HUES6 (cell line): ENCODE measurements around the gene HMX1.

ENCODE experiments used
- H3K27ac ChIP-seq: 2 replicates; pipeline ENCODE4 v1.7.0; 2013; ENCODE audit warnings: low read depth, mild to moderate bottlenecking, low read length, inconsistent platforms
- H3K27me3 ChIP-seq: 2 replicates; pipeline ENCODE4 v1.6.1; 2013; ENCODE audit warnings: low read length; ENCODE audit not compliant: control insufficient read depth, insufficient read depth
- H3K36me3 ChIP-seq: 2 replicates; pipeline ENCODE4 v1.6.1; 2013; ENCODE audit warnings: low read length; ENCODE audit not compliant: control insufficient read depth, insufficient read depth
- H3K4me1 ChIP-seq: 2 replicates; pipeline ENCODE4 v1.6.1; 2013; ENCODE audit warnings: low read length; ENCODE audit not compliant: control insufficient read depth, insufficient read depth
- H3K4me3 ChIP-seq: 2 replicates; pipeline ENCODE4 v1.5.1; 2013; ENCODE audit warnings: low read depth, low read length
- H3K9ac ChIP-seq: one replicate; pipeline ENCODE4 v1.6.1; 2013; ENCODE audit warnings: mild to moderate bottlenecking, low read length
- H3K9me3 ChIP-seq: 2 replicates; pipeline ENCODE4 v1.6.1; 2013; ENCODE audit warnings: low read depth, low read length; ENCODE audit not compliant: control insufficient read depth, insufficient read depth

Gene HMX1

DNA sequence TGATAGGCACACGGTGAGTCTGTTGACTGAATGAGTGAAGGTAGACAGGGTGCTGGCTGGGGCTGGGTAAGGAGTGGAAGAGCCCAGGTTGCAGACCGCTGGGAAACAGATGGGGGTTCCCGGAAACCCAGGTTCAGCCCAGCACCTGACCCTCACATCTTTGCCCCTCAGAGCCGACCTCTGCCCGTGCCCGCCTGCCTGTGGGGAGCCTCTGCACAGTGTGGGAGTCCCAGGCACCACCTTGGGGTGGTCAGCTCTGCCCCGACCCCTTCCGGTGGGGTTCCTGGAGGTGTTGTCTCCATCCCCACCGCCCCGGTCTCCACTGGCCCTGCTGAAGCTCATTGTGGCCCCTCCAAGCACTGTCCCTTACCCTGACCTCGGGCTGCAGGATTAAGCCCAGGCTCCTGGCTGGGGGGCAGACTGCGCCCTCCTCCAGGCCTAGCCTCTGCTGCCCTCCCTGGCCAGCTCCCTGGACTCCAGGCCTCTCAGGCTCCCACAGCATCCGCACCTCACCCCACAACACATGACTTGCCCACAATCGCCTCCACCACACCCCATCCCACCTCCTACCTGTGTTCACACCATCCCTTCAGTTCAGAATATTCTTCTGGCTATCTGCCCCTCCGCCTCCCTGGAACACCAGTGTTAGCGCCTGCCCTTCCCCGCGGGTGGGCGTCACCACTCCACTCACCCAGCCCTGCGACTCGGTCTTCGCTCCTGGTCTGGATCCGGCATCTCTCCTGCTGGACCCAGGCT lies 21.4 kb downstream of the HMX1 start:
- Histone ChIP-seq H3K9ac (no peak overlapping the region), H3K4me1 (peaks cover 12% of the 10 kb centered on the region), H3K27ac (no peak overlapping the region), H3K4me3 (no peak overlapping the region), H3K9me3 (no peaks in the 10 kb centered on the region), H3K27me3 (peaks cover 54% of the 10 kb centered on the region), H3K36me3 (no peaks in the 10 kb centered on the region)

DNA sequence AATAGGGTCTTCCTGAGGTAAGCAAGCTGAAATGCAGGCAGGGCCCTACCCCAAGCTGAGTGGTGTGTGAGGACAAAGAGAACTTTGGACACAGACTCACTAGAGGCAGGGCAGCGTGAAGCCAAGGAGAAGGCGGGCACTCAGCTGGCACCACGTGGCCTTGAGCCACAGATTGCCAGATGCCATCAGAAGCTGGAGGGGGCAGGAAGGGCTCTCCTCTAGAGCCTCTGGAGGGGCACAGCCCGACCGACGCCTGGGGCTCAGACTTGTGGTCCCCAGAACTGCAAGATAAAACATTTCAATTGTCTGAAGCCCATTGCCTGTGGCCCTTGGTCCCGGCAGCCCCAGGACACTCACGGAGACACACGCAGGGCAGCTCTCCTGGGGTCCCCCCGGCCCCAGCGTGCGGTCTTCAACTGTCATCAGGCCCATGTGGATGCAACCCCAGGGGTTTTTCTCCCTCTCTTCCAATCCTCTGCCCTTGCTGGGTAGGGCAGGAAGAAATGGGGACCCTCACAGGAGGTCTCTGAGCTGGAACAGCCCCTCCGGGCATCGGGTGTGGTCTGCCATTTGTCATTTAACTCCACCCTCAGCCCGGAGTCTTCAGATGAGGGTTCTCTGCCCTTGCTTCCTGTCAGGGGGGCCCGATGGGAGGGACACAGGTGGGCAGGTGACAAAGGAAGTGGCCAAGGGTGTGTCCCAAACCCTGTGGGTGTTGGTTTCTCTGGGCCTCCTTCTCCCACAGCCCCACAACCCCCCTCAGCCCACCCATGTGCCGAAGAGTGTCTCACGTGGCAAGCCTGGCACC lies 22.2 kb downstream of the HMX1 start:
- Histone ChIP-seq H3K9ac (no peak overlapping the region), H3K4me3 (no peak overlapping the region), H3K27ac (no peak overlapping the region), H3K27me3 (peaks cover 46% of the 10 kb centered on the region), H3K9me3 (no peaks in the 10 kb centered on the region), H3K36me3 (no peaks in the 10 kb centered on the region), H3K4me1 (peaks cover 4% of the 10 kb centered on the region)

DNA sequence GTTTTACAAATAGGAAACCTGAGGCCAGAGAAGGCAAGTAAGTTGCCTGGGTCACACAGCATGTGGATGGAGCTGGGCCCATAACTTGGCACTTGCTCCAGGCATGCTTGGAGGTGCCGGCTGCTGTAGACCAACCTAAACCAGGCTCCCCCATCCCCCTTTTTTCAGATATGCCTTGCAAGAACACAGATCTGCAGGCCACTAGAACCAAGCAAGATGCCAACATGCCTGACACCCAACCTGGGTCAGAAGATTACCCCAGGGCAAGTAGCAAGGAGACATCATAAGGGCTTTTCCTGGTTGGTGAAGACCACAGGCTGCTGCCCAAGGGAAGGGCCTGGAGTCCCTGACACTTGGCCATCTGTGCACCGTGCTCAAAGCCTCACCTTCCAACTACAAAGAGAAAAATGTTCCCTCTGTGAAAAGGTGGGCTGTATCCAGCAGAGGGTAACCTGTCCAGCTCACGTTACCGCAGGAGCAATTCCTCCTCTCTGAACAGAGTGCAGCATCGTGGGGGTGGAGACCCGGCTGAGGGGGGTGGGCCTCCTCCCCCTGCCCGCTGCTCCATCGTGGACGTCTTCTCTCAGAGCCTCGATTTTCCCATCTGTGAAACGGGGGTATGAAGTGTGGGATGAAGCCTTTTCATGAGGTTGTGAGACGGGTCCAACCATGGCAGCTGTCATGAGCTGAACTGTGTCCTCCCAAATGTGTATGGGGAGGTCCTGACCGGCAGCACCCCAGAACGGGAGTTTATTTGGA lies 23.0 kb downstream of the HMX1 start:
- no peak overlapping the region for H3K27ac ChIP-seq
- H3K9me3 ChIP-seq = no peaks in the 10 kb centered on the region
- no peaks in the 10 kb centered on the region for H3K36me3 ChIP-seq
- no peak overlapping the region for H3K4me3 ChIP-seq
- H3K27me3 ChIP-seq = peaks cover 38% of the 10 kb centered on the region
- no peaks in the 10 kb centered on the region for H3K4me1 ChIP-seq
- H3K9ac ChIP-seq = no peak overlapping the region

DNA sequence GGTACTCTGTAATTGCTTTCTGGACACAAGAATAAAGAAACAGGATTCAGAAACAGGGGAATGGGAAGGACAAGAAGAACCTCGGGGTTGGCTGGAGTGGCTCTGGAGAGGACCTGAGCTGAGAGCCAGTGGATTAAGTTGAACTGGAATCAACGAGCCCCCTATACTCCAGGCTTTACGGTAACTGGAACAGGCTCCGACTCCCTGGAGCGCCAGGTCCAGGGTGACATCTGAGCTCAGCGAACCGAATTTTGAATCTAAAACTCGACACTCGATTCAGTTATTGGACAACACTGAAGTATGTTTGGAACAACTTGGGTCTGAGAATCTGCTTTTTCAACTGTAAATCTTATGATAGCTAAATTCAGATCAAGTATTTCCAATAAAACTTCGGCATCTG lies 23.9 kb downstream of the HMX1 start:
- Histone ChIP-seq H3K27ac (no peak overlapping the region), H3K4me1 (no peaks in the 10 kb centered on the region), H3K27me3 (peaks cover 34% of the 10 kb centered on the region), H3K9me3 (peaks cover 1% of the 10 kb centered on the region; the same call in 1 of the 2 replicates), H3K36me3 (no peaks in the 10 kb centered on the region), H3K9ac (no peak overlapping the region), H3K4me3 (no peak overlapping the region; the same call in 1 of the 2 replicates)

DNA sequence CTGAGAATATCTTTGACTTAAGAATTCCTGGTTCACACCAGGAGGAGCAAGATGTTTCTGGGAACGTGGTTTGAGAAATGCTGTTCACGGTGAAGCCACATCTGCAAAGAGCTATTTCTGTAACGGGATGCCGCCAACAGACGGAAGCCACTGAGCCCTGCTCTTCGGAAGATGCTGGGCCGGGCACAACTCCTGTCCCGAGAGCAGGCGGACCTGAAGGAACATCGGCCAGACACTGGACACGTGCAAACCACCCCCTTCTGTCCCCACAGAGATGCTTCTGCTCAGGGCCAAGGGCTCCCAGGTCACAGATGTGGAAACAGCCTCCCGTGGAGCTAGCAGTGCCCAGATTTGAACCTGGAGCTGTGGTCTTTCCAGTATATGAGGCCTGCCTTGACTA lies 24.3 kb downstream of the HMX1 start:
- Histone ChIP-seq H3K4me3 (no peak overlapping the region), H3K27me3 (peaks cover 30% of the 10 kb centered on the region), H3K36me3 (no peaks in the 10 kb centered on the region)

DNA sequence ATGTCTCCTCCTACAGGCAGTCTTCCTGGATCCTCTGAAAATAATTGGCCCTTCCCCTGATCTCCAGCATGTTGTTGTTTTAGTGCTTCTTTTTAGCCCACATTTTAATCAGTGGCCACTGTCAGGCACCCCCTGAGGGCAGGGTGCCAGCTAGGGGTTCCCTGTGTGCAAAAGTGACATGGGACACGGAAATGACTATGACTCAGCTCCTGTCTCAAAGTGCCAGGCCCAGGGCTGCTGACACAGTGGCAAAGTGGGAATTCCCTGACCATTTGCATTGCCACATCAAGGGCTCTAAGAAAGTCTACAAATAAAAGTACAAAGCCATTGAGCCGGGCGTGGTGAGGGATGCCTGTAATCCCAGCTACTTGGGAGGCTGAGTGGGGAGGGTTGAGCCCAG lies 24.8 kb downstream of the HMX1 start:
- peaks cover 4% of the 10 kb centered on the region; the same call in 1 of the 2 replicates for H3K9me3 ChIP-seq
- no peaks in the 10 kb centered on the region for H3K36me3 ChIP-seq
- H3K27me3 ChIP-seq = peaks cover 29% of the 10 kb centered on the region
- no peaks in the 10 kb centered on the region for H3K4me1 ChIP-seq
- H3K4me3 ChIP-seq = no peak overlapping the region
- H3K27ac ChIP-seq = no peak overlapping the region
- H3K9ac ChIP-seq = no peak overlapping the region

More for the DNA sequence above, 24.3 kb downstream of the HMX1 start:
- peaks cover 4% of the 10 kb centered on the region; the same call in 1 of the 2 replicates for H3K9me3 ChIP-seq
- no peak overlapping the region for H3K9ac ChIP-seq
- no peak overlapping the region for H3K27ac ChIP-seq
- no peaks in the 10 kb centered on the region for H3K4me1 ChIP-seq

DNA sequence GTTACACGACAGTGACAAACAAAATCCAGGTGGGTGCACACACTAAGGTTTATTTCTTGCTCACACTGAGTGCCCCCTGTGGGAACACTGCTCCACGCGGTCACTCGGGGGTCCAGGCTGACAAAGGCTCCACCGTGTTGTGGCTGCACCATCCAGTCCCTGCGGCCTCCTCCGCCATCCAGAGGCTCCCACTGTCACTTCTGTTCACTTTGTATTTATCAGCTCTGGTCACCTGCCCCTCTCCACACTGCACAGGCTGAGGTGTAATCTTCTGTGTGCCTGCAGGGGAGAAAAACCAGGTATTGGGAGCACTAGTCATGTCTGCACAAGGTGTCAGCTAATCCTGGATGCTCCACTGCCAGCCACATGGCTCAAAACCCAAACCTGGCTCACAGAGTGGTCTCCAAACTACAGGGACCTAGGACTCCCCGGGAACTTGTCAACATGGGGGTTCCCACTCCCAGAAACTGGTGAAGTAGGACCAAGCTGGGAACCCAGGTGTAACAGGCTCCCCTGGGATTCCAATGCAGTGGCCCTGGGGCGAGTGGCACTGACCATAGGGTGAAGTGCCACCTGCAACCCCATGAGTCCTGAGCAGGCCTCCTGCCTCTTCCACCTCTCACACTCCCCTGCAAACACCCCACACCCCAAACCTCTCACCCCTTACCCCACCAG lies 25.5 kb downstream of the HMX1 start:
- H3K4me1 ChIP-seq = no peaks in the 10 kb centered on the region
- no peak overlapping the region for H3K9ac ChIP-seq
- peaks cover 7% of the 10 kb centered on the region; the same call in 1 of the 2 replicates for H3K9me3 ChIP-seq
- no peak overlapping the region for H3K4me3 ChIP-seq
- H3K27ac ChIP-seq = no peak overlapping the region
- H3K27me3 ChIP-seq = peaks cover 29% of the 10 kb centered on the region
- H3K36me3 ChIP-seq = no peaks in the 10 kb centered on the region

DNA sequence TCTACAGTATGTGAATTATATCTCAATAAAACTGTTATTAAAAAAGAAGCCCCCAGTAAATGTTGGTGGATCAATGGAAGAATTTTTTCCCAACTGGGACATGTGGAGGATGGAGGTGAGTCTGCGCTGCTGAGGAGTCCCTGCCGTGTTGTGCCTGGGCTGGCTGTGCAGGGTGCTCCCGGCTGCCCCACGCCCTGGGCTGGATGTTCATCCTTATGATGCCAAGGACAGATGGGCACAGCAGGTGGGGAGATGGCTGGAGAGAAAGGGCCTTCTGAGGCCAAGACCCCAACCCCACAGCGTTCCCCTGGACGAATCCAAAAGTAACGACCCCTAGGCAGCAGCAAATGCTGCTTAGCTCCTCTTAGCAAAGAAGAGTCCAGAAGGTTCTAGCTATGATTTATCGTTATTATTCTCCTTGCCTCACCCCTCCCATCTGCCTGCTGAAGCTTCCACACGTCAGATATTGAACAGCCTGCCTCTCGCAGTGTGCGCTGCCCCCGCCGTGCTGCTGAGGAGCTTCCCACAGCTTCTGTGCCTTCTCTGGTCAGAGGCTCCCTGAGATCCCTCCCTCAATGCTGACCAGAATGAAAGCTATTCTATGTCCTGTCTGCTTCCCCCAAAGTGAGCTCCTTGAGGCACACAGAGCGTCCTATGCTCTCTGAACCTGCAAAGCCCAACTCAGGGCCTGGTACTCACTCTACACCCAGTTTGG lies 26.5 kb downstream of the HMX1 start:
- H3K27me3 ChIP-seq = peaks cover 24% of the 10 kb centered on the region
- H3K9me3 ChIP-seq = peaks cover 7% of the 10 kb centered on the region; the same call in 1 of the 2 replicates
- H3K36me3 ChIP-seq = no peaks in the 10 kb centered on the region
- no peak overlapping the region for H3K9ac ChIP-seq
- no peak overlapping the region for H3K4me3 ChIP-seq
- H3K4me1 ChIP-seq = no peaks in the 10 kb centered on the region
- H3K27ac ChIP-seq = no peak overlapping the region

DNA sequence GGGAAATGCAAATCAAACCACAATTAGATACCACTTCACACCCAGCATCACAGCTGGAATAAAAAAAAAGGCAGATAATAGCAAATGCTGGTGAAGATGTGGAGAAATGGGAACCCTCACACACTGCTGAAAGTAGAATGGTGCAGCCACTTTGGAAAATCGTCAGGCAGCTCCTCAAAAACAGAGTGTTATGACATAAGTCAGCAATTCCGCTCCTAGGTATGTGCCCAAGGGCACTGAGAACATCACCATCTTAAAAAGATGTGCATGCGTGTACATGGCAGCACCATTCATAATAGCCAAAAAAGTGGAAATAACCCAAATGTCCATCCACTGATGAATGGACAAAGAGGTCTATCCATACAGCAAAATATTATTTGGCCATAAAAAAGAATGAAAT lies 28.0 kb downstream of the HMX1 start:
- H3K4me1 ChIP-seq = no peaks in the 10 kb centered on the region
- H3K9me3 ChIP-seq = peaks cover 7% of the 10 kb centered on the region; the same call in 1 of the 2 replicates
- no peak overlapping the region for H3K9ac ChIP-seq
- H3K27me3 ChIP-seq = peaks cover 11% of the 10 kb centered on the region
- H3K27ac ChIP-seq = no peak overlapping the region
- no peaks in the 10 kb centered on the region for H3K36me3 ChIP-seq
- H3K4me3 ChIP-seq = no peak overlapping the region

DNA sequence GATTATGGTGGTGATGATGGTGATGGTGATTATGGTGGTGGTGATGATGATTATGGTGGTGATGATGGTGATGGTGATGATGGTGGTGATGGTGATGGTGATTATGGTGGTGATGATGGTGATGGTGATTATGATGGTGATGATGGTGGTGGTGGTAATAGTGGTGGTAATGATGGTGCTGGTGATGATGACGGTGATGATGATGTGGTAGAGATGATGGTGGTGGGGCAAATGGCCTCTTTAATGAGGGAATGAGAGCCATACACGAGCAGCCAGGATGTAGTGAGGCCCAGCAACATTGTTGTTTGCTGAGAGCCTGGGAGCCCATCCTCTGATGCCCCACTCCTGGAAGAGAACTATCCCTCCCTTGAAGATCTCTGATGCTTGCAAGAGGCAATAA lies 29.0 kb downstream of the HMX1 start:
- no peak overlapping the region for H3K27ac ChIP-seq
- peaks cover 8% of the 10 kb centered on the region; the same call in 1 of the 2 replicates for H3K27me3 ChIP-seq
- H3K4me1 ChIP-seq = peaks cover 4% of the 10 kb centered on the region; the same call in 1 of the 2 replicates
- H3K36me3 ChIP-seq = no peaks in the 10 kb centered on the region
- H3K9me3 ChIP-seq = peaks cover 7% of the 10 kb centered on the region; the same call in 1 of the 2 replicates
- no peak overlapping the region for H3K4me3 ChIP-seq
- no peak overlapping the region for H3K9ac ChIP-seq
